WI38 (cell line): ENCODE results near the gene LRGUK.

Experiments
- H3K4me3 ChIP-seq: 2 replicates; pipeline ENCODE4 v1.5.1; 2011; ENCODE audit warnings: low read depth, mild to moderate bottlenecking, control low read depth, low read length
- CTCF ChIP-seq: IDR thresholded peaks from 2 replicates; pipeline ENCODE4 v1.5.1; 2012; ENCODE audit warnings: low read depth, mild to moderate bottlenecking, control low read depth, low read length

The LRGUK gene

GRCh38 chr7:134195252-134195651 lies 68.1 kb downstream of the LRGUK start:
- TF ChIP-seq CTCF: no peak
- no peak overlapping the region for H3K4me3 ChIP-seq

- TF ChIP-seq CTCF: no peak
- no peak overlapping the region for H3K4me3 ChIP-seq
Measured at GRCh38 chr7:134196439-134196838, 69.3 kb downstream of the LRGUK start.

GRCh38 chr7:134197345-134197744 lies 70.2 kb downstream of the LRGUK start:
- no peak overlapping the region for H3K4me3 ChIP-seq
- no peak for TF ChIP-seq CTCF

- H3K4me3 ChIP-seq: no peak overlapping the region
- TF ChIP-seq CTCF: no peak
Measured at GRCh38 chr7:134200970-134201369, 73.8 kb downstream of the LRGUK start.

- no peak for TF ChIP-seq CTCF
- no peak overlapping the region for H3K4me3 ChIP-seq
Measured at GRCh38 chr7:134201569-134202261, 74.6 kb downstream of the LRGUK start.

- no peak for TF ChIP-seq CTCF
- H3K4me3 ChIP-seq: no peak overlapping the region
Measured at GRCh38 chr7:134203186-134203889, 76.2 kb downstream of the LRGUK start.

- no peak overlapping the region for H3K4me3 ChIP-seq
- TF ChIP-seq CTCF: no peak
Measured at GRCh38 chr7:134209322-134210015, 82.3 kb downstream of the LRGUK start.
